ENCODE data around the gene ZNF598. TPM values are rescaled to one million over a fixed set of nuclear protein-coding genes. Genes with fewer than 3 reads are reported as not detected.

The ZNF598 gene
- total RNA-seq = 71.1 and 73.9 TPM in 2 replicates

DNA sequence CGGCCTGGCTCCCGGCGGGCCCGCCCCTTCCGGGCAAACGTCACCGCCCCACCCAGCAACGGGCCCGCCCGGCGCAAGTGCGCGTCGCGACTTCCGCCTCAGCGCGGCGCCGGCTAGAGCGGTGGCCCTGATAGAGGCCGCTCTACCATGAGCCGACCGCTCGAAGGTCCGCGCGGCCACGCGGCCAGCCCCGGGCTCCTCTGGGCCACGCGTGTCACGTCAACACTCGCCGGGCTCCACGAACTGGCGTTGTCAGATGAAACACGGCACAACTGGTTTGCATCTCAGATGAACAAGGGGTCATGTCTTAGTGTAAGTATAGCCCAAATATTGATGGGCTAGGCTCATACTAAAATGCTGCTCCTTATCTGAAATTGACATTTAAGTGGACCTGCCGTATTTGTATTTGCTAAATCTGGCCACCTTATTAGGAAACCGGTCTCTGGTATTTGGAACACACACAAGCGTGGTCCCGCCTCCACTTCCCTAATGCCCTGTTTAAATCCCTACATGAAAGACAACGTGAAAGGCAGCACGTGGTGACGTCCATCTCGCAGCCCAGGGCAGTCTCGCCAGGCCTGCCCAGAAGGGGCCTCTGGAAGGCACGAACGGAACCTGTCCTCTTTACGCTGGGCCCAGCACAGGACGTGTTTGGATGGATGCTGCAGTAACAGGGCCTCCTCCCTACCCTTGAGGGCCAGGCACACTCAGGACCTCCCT, at the start of gene ZNF598:
TSS of gene ZNF598 (minus strand) at position 31 of the 720 bp plus-strand sequence.
- intact Hi-C loops (cut with micrococcal nuclease) = loop anchor here (1.0 to 5.0 kb wide), 8 partner anchors 13 to 213 kb away; partner anchors contain the start of genes E4F1, GFER, NTHL1 and RPS2

DNA sequence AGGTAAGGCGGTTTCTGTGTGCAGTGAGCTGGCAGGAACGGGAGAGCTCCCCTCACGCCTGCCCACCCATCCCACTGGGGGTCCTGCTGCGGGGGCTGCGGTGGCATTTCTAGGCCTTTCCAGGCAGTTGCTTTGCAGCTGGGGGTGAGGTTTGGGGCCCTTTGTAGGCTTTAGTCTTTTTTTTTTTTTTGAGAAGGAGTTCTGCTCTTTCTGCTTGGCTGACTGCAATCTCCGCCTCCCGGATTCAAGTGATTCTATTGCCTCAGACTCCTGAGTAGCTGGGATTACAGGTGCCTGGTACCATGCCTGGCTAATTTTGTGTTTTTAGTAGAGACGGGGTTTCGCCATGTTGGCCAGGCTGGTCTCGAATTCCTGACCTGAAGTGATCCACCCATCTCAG, 49.3 kb upstream of the ZNF598 start:
- intact Hi-C loops (cut with micrococcal nuclease) = no loop called here

DNA sequence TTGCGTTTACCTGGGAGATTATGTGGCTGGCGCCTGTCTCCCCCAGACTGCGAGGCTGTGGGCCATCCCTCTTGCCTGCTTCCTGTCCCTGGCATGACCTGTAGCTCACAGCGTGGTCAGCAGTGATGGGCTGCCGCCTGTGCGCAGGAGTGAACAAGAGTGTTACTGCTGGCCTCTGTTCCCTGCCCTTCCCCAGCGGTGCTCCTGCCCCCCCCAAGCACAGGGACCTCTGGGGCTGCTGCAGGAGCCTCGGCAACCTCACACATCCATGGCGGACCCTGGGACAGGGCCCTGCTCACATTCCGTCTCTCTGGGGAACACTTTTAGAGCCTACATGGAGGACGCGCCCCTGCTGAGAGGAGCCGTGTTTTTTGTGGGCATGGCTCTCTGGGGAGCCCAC, 48.8 kb upstream of the ZNF598 start:
- intact Hi-C loops (cut with micrococcal nuclease) = no loop called here

DNA sequence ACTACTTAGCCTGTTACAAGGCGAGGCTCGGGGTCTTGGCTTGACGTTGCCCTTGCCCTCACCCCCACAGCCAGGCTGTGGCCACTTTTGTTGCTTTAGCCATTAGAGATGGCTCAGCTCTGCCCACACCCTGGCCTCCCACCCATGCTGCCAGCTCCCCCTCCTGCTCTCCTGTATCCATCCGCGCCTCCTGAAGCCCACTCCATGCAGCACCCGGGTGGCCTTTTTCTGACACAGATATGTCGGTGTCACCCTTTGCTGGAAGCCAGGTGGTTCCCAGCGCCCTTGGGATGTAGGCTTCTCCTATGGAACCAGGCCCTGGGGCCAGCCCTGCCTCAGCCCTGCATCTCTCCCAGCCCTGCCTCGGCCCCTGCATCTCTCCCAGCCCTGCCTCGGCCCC, 47.8 kb upstream of the ZNF598 start:
- intact Hi-C loops (cut with micrococcal nuclease) = no loop called here

DNA sequence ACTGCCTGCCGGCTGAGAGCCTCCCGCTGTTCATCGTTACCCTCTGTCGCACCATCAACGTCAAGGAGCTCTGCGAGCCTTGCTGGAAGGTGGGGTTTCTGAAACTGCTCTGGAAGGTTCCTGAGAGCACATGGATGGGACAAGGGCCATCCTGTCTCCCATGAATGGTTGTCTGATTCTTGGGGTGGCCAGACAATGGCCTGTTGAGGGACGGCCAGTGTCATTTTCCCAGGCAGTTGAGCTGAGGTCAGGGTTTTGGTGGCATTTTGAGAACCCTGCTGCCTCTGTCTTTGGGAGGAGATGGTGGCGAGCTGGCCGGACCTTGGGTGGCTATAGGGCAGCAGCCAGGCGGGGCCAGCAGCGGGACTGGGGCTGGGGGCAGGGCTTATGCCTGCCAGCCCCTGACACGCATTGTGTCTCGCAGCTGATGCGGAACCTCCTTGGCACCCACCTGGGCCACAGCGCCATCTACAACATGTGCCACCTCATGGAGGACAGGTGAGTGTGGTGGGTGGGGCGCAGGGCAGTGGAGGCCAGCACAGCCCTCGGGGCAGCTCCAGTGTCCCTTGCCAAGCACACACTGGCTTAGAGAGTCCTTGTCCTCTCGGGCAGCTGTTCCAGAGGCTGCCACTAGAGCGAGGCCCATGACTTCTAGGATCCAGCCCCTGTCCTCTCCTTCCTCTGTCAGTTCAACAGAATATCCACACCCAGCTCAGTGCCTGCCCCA, 47.2 kb upstream of the ZNF598 start:
- intact Hi-C loops (cut with micrococcal nuclease) = no loop called here

DNA sequence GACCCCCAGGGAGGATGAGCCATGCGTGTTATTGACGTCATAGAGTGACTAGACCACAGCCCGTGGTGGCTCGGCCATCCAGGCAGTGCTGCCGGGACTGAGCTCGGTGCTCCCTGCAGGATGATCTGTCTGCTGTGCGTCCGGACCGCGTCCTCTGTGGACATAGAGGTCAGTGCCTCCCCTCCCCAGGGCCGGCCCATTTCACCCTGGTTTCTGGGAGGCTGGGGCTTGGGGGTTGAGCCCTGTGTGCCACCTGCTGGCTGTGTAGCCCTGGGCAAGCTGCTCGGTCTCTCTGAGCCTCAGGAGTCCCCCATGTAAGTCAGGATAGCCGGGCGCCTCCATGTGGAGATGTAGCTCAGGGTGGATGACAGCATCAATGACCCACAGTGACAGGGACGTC, 46.5 kb upstream of the ZNF598 start:
- intact Hi-C loops (cut with micrococcal nuclease) = no loop called here

DNA sequence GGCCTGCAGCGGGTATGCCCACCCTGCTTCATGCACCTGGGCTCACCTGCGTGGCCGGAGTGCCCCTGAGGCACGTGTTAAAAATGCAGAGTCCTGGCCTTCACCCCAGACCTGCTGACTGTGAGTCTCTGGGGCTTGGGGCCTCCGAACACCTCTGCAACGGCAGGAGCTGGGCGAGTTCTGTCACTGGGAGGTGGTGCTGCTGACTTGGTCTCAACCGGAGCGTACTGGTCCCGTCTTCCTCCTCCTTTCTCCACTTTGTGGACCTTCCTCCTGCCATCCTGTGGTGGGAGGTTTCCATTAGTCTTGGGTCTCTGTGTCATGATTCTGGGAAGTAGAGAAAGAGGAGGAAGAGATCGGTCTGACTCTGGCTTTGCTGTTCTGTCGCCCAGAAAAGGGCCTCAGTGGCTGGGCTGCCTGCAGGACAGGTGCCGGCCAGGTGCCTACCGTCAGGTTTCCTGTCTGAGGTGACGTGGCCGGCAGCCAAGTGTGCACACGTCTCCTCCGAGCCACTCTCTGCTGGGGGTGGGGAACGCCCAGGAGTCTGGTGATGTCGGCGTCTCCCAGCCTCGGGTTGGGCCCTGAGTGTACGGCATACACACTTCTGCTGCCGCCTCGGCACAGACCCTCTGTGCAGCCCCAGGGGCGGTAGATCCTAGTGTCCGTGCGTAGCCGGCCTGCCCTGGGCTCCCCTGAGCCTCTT, 45.1 kb upstream of the ZNF598 start:
- intact Hi-C loops (cut with micrococcal nuclease) = no loop called here

DNA sequence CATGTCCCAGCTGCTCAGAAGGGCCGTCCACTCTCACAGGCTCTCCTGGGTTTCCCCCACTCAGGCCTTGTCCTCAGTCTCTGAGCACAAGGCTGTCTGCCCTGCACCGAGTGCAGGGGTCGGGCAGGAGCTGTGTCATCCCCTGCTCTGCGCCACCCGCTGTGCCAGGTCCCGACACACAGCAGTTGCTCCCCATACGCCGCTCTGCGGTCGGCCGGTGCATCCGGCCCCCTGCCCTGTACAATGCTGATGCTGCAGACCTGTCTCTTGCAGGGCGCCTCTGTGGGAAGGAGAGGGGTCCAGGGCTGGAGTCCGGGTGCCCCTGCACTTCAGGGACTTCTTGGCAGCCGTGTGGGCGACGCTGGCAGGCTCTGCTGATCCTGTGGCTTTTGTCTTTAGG, 44.3 kb upstream of the ZNF598 start:
- intact Hi-C loops (cut with micrococcal nuclease) = no loop called here

DNA sequence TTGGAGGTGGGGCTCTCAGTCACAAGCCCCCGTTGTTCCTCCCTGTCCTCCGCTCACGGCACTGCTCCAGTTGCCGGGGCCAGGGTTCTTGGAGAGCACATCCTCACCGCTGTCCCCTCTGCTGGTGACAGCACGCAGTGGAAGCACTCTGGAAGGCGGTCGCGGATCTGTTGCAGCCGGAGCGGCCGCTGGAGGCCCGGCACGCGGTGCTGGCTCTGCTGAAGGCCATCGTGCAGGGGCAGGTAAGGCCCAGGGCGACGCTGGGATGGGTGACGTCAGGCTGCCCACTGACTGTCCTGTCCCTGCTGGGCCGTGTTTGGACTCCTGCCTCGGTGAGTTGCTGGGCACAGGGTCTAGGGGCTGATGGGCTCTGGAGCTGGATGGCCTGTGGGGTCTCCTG, 43.6 kb upstream of the ZNF598 start:
- intact Hi-C loops (cut with micrococcal nuclease) = no loop called here

DNA sequence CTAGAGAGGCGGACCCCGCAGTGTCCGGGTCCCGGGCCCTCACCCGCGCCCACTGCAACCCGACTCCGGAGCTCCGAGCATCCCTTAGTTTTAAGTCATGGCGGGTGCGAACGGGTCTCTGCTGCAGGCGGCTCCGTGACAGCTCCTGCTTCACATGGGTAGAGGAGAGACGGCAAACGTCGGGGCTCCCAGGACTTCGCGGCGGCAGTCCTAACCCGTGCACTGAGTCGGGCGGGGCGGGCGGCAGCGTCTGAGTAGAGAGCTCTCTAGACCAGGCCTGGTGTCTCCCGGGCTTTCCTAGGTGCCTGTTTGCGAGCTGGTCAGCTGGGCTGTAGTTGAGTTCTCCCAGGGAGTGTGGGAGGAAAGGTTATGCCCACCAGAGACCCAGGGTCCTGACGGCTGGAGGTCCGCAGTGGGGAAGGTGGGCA, 38.5 kb upstream of the ZNF598 start:
- intact Hi-C loops (cut with micrococcal nuclease) = loop anchor here (5.0 kb wide), 3 partner anchors 219 to 974 kb away; partner anchors contain the start of genes CEMP1, HCFC1R1, RNPS1 and THOC6

DNA sequence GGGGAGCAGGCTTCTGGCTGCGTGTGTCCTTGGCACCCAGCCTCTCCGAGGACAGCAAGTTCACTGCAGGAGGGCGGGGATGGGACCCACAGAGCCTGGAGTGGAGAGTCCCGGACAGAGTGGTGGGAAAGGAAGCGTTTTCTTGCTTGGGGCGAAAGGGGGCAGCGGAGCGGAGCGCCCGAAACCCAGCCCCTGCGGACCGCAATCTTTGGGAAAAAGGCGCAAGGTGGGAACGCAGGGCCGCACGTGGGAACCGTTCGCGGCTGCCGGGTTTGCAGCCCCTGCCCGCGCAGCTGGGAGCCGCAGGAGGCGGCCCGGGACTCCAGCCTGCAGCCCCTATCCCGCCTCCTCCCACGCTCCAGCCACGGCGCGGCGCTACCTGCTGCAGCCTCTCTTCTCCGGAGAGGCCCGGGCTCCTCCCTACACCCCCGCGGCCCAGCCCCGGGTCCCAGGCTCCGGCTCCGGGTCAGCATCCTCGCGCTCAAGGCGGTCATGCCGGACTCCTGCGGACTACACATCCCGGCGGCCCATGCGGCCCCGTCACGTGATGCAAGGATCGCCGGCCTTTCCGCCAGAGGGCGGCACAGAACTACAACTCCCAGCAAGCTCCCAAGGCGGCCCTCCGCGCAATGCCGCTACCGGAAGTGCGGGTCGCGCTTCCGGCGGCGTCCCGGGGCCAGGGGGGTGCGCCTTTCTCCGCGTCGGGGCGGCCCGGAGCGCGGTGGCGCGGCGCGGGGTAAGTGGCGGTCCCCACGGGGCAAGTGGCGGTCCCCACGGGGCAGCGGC, 37.9 kb upstream of the ZNF598 start, which contains the start of the genes NTHL1 and TSC2:
TSS of gene NTHL1 (minus strand) at position 505 of the 786 bp plus-strand sequence. CDS start at position 494, 11 bp downstream.
TSS of gene TSC2 (plus strand) at position 656 of the 786 bp plus-strand sequence. CDS start 631 bp downstream, outside the sequence.
- intact Hi-C loops (cut with micrococcal nuclease) = loop anchor here (1.0 to 5.0 kb wide), 9 partner anchors 24 to 975 kb away; partner anchors contain the start of genes CEMP1, HCFC1R1, NDUFB10 and RNPS1

DNA sequence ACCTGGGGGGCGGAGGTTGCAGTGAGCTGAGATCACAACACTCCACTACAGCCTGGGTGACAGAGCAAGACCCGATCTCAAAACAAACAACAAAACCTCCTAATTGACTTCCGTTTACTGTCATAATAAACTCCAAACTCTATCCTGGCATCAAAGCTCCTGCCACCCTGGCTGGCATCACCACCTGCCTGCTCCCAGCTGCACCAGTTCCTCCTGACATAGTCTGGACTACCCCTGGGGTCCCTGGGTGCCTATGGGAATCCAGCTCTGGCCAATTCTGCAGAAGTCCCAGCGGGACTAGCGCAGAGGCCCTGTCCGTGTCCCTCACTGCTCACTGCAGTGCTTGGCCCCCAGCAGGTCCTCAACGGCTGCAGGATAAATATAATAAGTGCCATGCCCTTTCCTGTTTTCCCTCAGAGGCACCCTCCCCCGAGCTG, 37.3 kb upstream of the ZNF598 start:
- intact Hi-C loops (cut with micrococcal nuclease) = loop anchor here (1.0 to 5.0 kb wide), 9 partner anchors 24 to 975 kb away; partner anchors contain the start of genes CEMP1, HCFC1R1, NDUFB10 and RNPS1

DNA sequence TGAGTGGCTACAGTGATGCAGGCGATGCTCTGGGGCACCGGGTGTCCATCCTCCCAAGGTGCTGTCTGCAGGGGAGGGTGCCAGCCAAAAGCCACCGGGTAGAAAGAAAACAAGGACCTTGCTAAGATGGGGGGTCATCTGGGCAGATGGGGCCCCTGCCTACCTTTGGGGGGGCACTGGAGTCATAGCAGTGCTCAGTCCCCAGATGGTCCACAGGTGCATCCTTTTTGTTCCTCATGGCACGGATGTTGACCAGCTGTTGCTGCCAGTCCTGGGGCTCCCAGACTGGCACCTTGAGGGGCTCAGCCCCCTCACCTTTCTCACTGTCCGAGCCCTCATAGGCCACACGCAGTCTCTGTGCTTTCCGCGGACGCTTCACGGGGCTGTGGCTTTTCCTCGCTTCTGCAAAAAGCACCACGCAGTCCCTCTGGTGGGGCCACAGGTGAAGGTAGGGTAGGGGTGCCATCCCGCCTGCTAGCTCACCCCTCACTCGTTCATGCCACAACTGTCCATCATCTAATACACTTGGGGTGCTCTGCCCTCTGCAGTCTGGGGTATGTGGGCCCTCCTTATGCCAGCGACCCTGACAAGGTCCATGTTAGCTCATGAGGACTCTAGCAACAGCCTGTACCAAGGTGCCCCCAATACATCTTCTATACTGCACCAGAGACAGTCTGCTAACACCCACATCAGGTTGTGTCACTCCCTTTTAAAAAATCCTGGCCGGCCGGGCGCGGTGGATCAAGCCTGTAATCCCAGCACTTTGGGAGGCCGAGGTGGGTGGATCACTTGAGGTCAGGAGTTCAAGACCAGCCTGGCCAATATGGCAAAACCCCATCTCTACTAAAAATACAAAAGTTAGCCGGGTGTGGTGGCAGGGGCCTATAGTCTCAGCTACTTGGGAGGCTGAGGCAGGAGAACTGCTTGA, 36.6 kb upstream of the ZNF598 start:
- intact Hi-C loops (cut with micrococcal nuclease) = loop anchor here (2.0 to 5.0 kb wide), 4 partner anchors 81 to 976 kb away; partner anchors contain the start of genes CEMP1, HCFC1R1, RNPS1 and RPS2

DNA sequence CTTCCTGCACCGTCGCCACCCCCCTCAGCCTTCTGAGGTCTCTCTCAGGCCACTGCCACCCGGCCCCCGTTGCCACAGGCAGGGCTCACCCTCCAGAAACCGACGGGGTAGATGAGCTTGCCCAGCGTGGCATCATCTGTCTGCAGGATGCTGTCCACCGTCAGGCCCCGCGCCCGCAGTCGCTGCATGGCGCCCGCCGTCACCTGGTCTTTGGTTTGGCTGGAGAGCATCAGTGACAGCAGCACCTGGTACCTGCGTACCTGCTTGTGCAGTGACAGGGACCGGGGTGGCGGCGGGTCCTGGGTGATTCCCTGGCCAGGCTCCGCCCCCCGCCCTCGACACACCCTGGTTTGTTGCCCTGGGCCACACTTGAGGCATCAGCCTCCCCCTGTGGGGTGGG, 34.9 kb upstream of the ZNF598 start:
- intact Hi-C loops (cut with micrococcal nuclease) = no loop called here

DNA sequence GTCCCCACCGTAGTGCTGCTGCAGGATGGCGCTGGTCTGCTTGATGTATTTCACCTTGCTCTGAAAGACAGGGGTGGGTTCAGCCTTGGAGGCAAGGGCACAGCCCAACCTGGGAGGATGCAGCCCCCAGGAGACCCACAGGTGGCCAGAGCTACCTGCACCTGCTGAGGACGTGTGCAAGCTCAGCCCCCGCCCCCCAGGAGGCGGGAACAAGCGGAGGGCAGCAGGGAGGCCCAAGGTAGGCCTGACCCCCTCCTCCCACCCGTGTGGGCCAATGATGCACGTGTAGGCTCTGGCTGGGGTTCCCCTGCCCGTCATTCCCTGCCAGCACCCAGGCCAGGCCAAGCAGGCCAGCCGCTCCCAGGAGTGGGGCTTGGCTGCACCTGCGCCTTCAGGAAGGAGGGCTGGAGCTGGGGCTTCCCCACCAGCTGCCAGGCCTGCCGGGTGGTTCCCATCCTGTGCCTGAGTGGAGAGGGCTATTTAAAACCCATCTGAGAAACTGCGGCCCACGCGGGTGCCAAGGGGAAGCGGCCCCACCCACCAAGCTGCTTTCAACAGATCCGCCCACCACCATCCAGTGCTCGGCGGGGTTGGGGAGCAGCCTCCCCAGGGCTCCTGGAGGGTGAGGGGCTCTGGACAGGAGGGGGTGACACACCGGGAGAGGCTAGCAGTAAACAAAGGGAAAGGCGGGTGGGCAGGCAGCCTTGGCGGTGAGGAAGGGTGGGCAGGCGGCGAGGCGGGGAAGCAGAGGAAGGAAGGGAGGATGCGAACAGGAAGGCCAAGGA, 34.2 kb upstream of the ZNF598 start:
- intact Hi-C loops (cut with micrococcal nuclease) = no loop called here

DNA sequence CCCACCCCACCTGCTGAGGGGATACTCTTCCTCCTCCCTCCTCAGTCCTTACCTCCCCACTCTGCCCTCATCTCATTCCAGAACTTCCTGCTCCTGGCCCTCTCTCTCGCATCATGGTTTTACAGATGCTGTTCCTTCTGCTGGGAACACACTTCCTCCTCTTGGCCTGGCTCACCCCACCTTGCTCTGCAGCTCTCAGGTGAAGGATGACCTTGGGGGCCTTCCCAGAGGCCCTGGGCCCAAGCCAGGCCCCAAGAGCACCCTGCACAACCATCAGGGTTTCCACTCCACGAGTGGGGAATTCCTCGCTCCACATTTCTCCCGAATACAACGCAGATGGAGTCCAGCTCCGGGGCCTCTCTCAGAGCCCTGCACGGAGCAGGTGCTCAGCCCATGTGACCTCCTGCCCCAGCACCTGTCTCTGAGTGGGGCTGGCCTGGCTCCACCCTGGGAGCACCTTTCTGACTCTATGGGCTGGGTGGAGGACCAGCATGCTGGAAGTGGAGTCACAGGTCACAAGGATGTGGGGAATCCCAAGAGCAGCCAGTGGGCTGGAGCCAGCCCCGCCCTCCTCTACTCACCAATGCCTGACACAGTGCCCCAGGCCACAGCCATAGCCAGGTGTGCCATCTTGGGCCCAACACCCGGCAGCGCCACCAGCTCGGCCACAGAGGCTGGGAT, 33.5 kb upstream of the ZNF598 start:
- intact Hi-C loops (cut with micrococcal nuclease) = no loop called here

DNA sequence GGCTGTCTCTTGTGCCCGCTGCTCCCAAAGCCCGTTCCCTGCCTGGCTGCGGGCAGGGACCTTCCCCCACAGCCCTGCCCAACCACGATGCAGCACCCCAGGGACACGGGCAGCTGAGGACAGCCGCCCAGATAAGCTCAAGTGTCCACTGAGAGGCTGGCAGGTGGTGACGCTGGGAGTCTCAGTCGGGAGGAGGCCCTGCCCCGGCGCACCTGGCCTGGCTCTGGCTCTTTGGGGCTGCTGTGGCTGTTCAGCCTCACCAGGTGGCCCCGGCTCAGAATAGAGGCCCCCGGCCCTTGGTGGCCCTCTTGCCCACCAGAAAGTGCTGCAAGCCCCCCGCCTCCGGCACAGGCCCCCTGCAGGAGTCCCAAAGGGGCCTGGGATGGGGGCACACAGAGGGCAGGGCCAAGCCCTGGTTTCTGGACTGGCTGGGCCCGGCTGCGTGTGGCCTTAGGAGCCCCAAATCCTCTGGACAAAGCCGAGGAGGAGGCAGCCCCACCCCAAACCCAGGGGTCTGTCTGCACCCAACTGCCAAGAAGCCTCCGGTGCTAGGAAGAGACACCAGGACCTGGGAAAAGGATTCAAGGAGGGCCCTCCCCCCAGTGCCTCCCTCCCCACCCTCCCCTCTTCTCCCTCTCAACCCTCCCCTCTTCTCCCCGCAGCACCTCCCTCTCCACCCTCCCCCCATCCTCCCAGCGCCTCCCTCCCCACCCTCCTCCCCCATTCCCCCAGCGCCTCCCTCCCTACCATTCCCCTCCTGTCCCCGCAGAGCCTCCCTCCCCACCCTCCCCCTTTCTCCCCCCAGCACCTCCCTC, 32.8 kb upstream of the ZNF598 start:
- intact Hi-C loops (cut with micrococcal nuclease) = no loop called here
